ENCODE data around the gene KDM4C.

DNA sequence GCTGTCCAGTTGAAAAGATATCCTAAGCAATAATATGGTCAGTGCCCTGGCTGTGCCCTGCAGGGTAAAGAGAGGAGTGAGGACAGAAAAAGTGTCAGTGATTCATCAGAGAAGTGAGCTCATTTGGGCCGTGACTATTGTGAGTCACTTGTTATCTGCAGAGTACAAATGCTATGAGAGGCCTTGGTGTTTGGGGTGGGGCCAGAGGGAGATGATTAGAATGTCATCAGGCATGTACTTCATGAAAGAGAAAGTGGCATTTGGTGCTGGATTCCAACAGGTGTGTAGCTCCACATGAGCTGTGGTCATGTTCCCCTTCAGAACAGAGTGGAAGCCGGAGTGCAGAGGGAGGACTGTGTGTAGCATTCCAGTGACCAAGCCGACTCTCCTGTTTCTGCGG lies 174.1 kb downstream of the KDM4C start:
- no peak for TF ChIP-seq NFE2L2 (conservative IDR thresholded peaks at IDR 0.05; ENCODE audit: low read length)
- TF ChIP-seq, protein P1, sequence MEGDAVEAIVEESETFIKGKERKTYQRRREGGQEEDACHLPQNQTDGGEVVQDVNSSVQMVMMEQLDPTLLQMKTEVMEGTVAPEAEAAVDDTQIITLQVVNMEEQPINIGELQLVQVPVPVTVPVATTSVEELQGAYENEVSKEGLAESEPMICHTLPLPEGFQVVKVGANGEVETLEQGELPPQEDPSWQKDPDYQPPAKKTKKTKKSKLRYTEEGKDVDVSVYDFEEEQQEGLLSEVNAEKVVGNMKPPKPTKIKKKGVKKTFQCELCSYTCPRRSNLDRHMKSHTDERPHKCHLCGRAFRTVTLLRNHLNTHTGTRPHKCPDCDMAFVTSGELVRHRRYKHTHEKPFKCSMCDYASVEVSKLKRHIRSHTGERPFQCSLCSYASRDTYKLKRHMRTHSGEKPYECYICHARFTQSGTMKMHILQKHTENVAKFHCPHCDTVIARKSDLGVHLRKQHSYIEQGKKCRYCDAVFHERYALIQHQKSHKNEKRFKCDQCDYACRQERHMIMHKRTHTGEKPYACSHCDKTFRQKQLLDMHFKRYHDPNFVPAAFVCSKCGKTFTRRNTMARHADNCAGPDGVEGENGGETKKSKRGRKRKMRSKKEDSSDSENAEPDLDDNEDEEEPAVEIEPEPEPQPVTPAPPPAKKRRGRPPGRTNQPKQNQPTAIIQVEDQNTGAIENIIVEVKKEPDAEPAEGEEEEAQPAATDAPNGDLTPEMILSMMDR (IDR thresholded peaks at IDR 0.05): no peak
- no peak for TF ChIP-seq ELK1 (IDR thresholded peaks at IDR 0.05; ENCODE audit: low read depth, low read length)
- TF ChIP-seq CHD4 (IDR thresholded peaks at IDR 0.05; ENCODE audit: borderline replicate concordance): no peak
- no peak for TF ChIP-seq PHF8 (IDR thresholded peaks at IDR 0.05; ENCODE audit: borderline replicate concordance, low read depth)
- TF ChIP-seq POLR2A (IDR thresholded peaks at IDR 0.05; ENCODE audit: low read length): no peak

All from A549 (cell line).